Osteocyte (in vitro differentiated cells): Measurements from ENCODE around the gene CISH. TPM values are rescaled to one million over a fixed set of nuclear protein-coding genes. Genes with fewer than 3 reads are reported as not detected.

Experiments used
- DNase-seq: peaks from one replicate; pipeline ENCODE4 v3.0.0; 2021; ENCODE audit warnings: mixed read lengths; ENCODE audit not compliant: unreplicated experiment; ENCODE audit errors: extremely low spot score
- H3K27ac Mint-ChIP-seq: one replicate; pipeline ENCODE4 v1.8.0; 2021; ENCODE audit warnings: mild to moderate bottlenecking, mixed read lengths; ENCODE audit not compliant: unreplicated experiment
- H3K27me3 Mint-ChIP-seq: one replicate; pipeline ENCODE4 v1.8.0; 2021; ENCODE audit warnings: mixed read lengths; ENCODE audit not compliant: unreplicated experiment
- H3K36me3 Mint-ChIP-seq: one replicate; pipeline ENCODE4 v1.8.0; 2021; ENCODE audit warnings: mixed read lengths; ENCODE audit not compliant: unreplicated experiment
- H3K4me1 Mint-ChIP-seq: one replicate; pipeline ENCODE4 v1.8.0; 2021; ENCODE audit warnings: mixed read lengths; ENCODE audit not compliant: unreplicated experiment
- H3K4me3 Mint-ChIP-seq: one replicate; pipeline ENCODE4 v1.8.0; 2021; ENCODE audit warnings: mild to moderate bottlenecking, moderate library complexity, mixed read lengths; ENCODE audit not compliant: unreplicated experiment
- H3K9me3 Mint-ChIP-seq: one replicate; pipeline ENCODE4 v1.8.0; 2021; ENCODE audit warnings: mixed read lengths; ENCODE audit not compliant: unreplicated experiment
- CTCF ChIP-seq: fragments of 200-600 bp; sonication (generic); IDR thresholded peaks from 2 replicates; pipeline ENCODE4 v1.5.0; 2021; ENCODE audit warnings: antibody characterized with exemption, mild to moderate bottlenecking, moderate library complexity
- total RNA-seq: library from RNA; stranded (reverse); gene quantifications from 2 replicates; pipeline ENCODE4 v1.2.1, GENCODE V29; 2021

CISH gene
- total RNA-seq, 1 donor from 2014 or later = 1.7 TPM

- Mint-ChIP-seq H3K9me3 (no peaks in the 10 kb centered on the region), H3K27me3 (no peaks in the 10 kb centered on the region), H3K4me3 (peak overlapping the region; percentile 82), H3K36me3 (no peaks in the 10 kb centered on the region), H3K4me1 (peaks cover 16% of the 10 kb centered on the region), H3K27ac (no peak overlapping the region)
- no peak for TF ChIP-seq CTCF
- no peak for DNase-seq
Measured at GRCh38 chr3:50610181-50610971, 1.2 kb downstream of the CISH start.

- H3K27me3 Mint-ChIP-seq = no peaks in the 10 kb centered on the region
Measured at GRCh38 chr3:50609763-50610085, 1.9 kb downstream of the CISH start.

GRCh38 chr3:50609071-50609762 lies 2.4 kb downstream of the CISH start:
- H3K4me1 Mint-ChIP-seq = peaks cover 16% of the 10 kb centered on the region
- no peaks in the 10 kb centered on the region for H3K9me3 Mint-ChIP-seq
- no peak overlapping the region for H3K27ac Mint-ChIP-seq
- no peak for TF ChIP-seq CTCF
- no peak for DNase-seq
- no peak overlapping the region for H3K4me3 Mint-ChIP-seq
- H3K36me3 Mint-ChIP-seq = no peaks in the 10 kb centered on the region
- no peaks in the 10 kb centered on the region for H3K27me3 Mint-ChIP-seq

More at GRCh38 chr3:50609763-50610085, 1.9 kb downstream of the CISH start:
- H3K4me1 Mint-ChIP-seq = peaks cover 16% of the 10 kb centered on the region
- H3K9me3 Mint-ChIP-seq = no peaks in the 10 kb centered on the region
- no peak overlapping the region for H3K4me3 Mint-ChIP-seq
- TF ChIP-seq CTCF = no peak
- DNase-seq = no peak
- H3K27ac Mint-ChIP-seq = no peak overlapping the region
- H3K36me3 Mint-ChIP-seq = no peaks in the 10 kb centered on the region

- no peaks in the 10 kb centered on the region for H3K27me3 Mint-ChIP-seq
Measured at GRCh38 chr3:50608278-50608677, 3.3 kb downstream of the CISH start.

More at GRCh38 chr3:50608278-50608677, 3.3 kb downstream of the CISH start:
- no peaks in the 10 kb centered on the region for H3K9me3 Mint-ChIP-seq
- no peak for DNase-seq
- TF ChIP-seq CTCF = no peak
- no peak overlapping the region for H3K4me3 Mint-ChIP-seq
- no peak overlapping the region for H3K27ac Mint-ChIP-seq
- H3K4me1 Mint-ChIP-seq = peaks cover 16% of the 10 kb centered on the region
- no peaks in the 10 kb centered on the region for H3K36me3 Mint-ChIP-seq
